NCI-H128 (cell line): Measurements from ENCODE around the gene PPP2R2B.
"Not testable (repeated sequence)": the region's sequence is repeated elsewhere in the genome, so short reads cannot be mapped to it uniquely, and the experiment has no call there.

Experiments
- DNase-seq: peaks from one replicate; lab custom pipeline; 2025; ENCODE audit not compliant: unreplicated experiment; lab: John Stamatoyannopoulos, UW

Gene PPP2R2B

DNA sequence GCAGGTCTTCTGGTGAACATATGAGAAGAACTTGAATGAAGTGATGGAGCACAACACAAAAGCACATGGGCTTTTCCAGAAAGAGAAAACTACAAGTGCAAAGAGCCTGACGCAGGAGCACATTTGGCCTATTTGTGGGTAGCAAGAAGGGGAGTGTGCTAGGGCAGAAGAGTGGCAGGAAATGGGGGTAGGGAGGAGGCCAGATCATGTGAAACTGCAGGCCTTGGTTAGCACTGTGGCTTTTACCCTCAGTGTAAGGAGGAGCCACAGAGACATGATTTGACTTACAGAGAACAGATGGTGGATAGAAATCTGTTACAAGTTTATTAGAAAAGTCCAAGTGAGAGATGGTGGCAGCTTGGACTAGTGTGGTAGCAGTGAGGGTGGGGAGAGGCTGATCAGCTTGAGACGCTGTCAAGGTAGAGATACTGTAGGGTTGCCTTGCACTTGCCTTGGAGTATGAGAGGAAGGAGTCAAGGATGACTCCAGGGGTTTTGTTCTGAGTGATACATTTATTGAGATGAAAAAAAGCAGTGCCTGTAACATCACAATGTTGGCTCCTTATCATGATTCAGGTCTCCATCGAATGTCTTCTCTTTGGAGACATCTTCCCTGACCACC lies 126.7 kb downstream of the PPP2R2B start:
- DNase-seq = no peak

DNA sequence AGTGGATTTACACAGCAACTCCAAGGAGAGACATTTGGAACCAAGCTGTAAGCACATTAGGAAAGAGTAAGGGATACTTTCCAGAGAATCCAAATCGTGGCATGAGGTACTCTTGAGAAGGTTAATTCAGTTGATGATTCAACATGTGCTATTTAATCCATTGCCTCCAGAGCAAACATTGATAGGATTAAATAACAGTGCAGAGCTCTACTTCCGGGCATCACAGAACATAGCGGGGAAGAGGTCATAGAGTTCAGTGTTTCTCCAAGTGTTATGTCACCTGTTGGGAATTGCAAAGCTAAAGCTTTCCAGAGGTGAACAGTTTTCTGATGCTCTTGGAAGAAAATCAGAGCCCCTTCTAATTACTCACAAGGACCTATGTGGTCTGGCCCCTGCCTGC lies 127.5 kb downstream of the PPP2R2B start:
- DNase-seq = no peak

DNA sequence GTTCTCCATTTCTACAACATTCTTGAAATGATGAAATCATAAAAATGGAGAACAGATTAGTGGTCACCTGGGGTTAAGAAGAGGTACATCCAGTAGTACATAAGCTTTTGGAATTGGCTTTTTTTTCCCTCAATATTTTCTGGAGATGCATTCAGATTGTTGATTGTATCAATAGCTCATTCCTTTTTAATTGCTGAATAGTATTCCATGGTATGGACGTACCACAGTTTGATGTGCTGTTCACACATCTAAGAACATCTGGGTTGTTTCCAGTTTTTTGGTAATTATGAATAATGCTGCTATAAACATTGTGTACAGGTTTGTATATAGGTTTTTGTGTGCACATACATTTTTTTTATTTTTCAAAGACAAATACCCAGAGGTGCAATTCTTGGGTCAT lies 130.0 kb downstream of the PPP2R2B start:
- DNase-seq = no peak

DNA sequence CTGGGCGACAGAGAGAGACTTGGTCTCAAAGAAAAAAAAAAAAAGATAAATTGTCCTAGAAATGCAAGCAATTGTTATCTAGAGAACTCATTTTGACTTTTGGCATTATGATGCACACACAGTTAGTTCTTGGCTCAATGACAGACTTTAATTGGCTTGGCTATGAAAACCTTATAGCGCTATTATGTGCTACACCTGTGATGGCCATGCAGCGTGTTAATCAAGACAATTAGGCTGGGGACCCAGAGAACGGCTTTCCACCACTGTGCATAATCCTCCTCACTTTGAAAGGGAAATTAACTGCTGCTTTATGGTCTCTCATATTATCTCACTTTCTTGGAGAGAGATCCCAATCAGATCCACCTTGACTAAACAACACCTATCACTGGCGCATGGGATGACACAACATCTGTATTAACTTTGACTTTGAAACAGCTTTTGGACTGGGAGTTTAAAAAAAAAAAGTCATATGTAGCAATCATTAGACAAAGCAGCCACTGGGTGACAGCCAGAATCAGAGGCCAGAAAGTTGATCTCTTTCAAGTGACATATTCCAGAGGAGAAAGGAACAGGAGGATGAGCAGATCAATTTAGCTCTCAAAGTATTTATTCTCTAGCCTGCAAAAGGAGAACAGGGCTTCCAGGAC lies 132.5 kb downstream of the PPP2R2B start:
- no peak for DNase-seq

DNA sequence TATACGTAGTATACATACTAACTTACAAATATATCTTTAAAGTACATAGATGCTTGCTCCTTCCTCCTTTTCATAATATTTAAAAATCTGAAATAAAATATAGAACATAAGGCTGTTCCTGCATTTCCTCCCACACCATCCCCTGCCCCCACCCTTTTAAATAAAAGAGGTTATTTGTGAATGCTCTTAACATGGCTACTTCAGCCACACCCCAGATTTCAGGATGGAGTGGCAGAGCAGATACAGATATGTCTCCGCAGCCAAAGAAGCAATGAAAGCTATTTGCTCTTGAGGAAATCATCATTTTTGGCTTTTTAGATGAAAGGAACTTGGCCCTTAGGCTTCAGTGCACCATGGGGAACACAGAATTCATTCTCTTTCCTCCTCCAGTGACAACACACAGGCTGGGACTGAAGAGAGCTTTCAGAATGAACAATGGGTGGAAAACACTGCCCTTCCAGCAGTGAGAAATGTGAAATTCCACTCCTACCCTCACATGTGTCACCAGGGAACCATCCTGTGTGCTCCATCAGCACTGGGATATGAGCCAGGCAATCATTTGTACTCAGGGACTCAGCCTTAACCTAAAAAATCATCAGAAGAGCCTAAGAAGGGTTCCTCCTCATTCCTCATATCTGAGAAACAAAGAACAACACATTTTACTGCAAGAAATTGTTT lies 134.3 kb downstream of the PPP2R2B start:
- DNase-seq = no peak

DNA sequence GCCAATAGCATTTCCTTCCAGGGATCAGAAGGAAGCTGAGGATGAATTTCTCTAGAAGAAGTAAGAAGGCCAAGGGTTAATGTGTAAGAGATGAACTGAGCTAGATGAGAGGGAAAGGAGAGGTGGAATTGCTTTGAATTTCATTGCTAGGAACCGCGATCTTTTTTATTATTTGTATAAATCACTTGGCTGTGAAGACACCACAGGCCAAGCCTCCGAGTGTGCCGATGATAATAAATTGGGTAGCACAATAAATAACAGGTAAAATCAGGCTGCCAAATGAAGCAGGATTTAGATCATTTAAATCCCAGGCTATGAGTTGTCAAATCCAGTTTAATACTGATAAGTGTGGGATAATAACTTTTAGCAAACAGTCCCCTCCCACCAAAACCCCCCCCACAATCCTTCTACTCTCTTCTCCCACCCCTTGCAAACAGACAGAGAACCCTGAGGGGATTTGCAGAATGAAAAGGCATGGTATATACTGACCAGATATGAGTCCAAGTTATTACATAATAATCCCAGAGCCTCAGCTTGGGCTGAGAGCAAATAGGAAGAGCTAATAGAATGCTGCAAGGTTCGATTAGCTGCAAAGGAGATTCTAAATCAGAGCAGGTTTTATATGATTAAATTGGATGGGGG lies 143.5 kb downstream of the PPP2R2B start:
- no peak for DNase-seq

DNA sequence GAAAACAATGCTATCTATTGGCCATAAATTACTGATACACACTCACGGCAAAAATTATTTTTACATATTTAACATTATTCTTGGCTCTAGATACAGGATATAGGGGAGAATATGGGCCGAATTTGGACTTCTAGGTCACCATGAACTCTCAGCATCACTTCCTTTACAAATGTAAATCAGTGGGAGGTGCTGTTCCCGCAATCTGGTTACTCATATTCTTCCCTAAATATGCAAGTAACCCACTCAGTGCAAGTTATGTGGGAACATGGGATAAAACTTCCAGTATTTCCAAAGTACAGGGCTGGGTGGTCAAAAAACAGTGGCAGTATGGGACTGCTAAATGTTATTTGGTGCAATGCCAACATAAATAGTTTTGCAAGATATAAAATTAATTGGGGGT lies 145.6 kb downstream of the PPP2R2B start:
- no peak for DNase-seq

DNA sequence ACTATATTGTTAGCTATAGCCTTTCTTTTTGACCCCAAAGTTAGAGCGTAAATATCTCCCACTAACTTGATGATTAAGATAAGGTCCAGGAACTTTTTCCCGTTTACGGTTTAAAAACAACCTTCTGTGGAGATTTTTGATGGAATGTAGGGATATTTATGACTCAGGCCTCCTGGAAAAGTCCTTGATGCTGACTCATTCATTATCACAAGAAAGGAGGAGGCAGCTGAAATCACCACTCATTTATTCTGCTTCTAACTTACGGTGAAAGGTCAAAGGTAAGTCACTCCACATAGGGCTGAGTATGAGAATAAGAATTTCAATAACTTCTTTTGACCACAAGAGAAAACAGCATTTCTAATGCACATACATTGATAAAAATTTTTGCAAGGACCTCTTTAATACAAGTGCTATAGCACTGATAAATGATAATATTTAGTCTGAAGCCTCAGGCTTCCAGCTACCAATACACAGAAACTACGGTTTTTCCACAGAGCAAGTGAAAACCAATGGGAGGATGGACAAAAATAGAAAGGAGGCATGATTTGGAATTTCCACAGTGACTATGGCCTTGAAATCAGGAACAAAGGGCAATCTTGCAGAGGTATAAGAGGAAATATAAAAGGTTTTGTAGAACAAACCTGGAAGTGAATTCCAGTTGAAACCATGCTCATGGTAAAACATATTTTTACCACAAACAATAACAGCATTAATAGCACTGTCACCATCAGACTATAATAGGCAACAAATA lies 146.5 kb downstream of the PPP2R2B start:
- DNase-seq = no peak

DNA sequence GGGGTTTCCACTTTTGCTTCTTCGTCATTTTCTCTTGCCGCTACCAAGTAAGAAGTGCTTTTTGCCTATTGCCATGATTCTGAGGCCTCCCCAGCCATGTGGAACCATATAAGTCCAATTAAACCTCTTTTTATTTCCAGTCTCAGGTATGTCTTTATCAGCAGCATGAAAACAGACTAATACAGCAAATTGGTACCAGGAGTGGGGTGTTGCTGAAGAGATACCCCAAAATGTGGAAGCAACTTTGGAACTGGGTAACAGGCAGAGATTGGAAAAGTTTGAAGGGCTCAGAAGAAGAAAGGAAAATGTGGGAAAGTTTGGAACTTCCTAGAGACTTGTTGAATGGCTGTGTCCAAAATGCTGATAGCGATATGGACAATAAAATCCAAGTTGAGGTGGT lies 149.8 kb downstream of the PPP2R2B start:
- not testable (repeated sequence) for DNase-seq

DNA sequence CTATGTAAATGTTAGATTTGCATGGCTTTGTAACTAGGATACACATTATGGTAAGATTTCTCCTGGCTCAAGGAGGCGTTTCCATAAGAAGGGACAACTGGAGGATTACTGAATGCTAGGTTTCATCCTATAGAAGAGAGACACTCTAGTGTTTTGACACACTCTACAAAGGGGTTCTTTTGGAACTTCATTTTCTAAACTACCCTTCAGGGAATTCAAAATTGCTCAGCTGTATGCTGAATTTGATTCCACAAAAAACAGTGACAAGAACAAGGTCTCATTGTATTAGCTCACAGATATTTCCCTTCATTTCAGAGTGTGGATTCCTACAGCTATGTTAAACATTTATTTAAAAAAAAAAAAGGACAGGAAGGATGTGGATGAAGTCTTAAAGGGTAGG lies 151.7 kb downstream of the PPP2R2B start:
- no peak for DNase-seq

DNA sequence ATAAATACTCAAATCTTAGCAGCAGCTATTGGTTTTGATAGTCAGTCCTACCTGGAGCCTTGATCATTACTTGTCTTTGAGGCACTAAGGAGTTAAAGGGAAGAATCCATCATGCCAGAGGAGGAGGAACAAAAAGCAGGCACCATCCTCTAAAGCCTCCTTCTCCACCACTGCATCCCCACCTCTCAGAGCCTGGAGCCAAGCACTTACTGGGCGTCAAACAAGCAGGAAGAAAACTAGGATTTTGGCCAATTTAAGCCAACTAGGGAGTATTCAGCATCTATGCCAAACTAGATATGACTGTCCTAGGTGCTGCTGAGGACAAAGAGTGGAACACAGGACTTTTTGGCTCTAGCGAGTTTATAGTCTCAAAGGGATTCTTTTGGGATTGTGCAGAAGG lies 152.5 kb downstream of the PPP2R2B start:
- no peak for DNase-seq

DNA sequence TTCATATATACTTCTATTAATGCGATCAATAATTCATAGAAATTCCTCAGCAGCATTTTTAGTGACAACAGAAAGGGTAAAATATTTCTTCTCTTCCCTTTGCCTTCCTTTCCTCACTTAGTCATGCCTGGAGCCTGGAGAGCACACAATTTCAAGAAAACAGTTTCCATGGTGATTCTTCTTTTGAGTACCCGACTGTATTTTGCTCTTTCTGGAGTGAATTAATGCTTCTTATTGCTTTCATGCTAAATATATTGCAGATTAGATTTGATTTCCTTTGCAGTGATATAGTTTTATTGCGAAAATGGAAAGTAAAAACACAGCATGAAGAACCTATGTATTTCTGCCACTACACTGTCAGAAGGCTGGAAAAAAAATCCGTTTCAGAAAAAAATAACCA lies 153.5 kb downstream of the PPP2R2B start:
- DNase-seq = no peak

DNA sequence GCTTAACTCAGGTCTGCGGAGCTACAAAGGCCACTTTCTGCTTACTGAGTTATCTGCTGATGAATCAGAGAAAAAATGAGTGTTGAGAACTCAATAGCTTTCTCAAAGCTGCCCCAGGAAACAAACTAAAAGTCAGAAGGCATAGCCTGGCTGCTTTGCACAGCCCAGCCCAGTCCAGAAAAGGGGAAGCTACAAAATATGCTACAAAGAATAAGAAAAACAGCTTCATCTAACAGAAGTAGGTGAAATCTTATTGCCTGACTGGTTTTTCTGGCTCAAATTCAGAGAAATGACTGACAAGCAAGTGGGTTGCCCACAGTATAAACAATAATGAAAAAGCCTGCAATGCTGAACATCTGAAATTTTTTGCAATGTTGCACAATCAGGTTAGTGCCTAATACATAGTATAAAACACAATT lies 156.2 kb downstream of the PPP2R2B start:
- DNase-seq = no peak

DNA sequence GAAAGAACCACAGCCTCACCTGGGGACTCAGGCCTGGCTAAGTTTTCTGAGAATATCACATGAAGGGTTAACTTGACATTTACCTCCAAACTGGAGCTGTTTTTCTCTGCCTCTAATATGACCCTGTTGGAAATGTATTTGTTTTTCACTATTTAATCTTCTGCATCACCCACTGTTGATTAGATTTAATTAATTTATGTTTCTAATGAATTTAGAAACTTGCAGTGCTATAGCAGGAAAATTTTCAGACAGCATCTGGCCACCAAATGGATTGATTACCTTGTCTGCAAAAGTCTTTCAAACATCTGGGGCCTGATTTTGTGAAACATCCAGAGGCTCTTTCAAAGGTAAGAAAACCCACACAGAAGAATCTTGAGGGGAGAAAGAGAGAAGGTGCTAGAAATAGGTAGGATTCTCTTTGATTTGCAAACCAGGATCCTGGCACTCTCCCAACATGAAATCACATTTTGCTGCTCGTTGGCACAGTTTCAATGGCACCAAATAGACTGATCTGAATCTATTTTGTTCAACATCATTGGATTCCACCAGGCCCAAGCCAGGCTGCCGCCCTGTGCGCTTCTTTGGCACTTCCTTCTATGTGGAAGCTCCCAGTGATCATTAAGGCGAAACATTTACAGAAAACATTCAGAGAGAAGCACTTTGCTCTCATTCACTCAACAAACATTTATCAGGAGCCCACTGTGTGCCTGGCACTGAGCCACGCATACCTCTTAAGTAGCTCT lies 157.3 kb downstream of the PPP2R2B start:
- DNase-seq = no peak

DNA sequence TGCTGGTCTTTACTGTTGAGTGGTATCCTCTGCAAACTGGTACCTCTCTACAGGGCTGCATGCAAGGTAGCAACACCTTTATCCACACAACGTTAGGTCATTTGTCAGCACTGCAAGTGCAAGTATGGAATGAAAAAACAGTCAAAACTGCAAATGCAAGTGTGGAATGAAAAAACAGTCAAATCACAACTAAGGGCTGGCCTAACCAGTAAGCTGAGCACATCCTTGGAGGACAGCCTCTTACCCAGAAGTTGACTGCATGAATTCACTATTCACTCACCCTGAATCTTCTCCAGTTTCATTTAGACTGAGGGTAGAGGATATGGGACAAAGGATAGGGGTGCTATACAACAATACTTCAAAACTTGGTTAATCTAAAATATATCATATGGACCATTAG lies 158.4 kb downstream of the PPP2R2B start:
- DNase-seq = no peak

DNA sequence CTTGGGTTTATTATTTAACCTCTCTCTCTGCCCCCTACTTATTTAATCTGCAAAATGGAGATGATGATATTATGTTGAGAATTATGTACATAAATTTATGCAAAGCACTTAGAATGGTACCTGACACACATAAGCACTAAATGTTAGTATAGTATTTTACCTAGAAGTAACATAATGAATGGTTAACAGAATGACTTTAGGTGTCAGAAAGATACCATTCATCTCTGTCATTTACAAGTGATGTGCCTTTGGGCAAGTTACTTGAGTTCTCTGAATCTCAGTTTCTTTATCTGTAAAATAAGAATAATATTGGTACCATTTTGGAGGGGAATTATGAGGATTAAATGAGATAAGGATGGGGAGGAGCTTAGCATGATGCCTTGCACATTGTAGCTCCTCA lies 159.4 kb downstream of the PPP2R2B start:
- no peak for DNase-seq

DNA sequence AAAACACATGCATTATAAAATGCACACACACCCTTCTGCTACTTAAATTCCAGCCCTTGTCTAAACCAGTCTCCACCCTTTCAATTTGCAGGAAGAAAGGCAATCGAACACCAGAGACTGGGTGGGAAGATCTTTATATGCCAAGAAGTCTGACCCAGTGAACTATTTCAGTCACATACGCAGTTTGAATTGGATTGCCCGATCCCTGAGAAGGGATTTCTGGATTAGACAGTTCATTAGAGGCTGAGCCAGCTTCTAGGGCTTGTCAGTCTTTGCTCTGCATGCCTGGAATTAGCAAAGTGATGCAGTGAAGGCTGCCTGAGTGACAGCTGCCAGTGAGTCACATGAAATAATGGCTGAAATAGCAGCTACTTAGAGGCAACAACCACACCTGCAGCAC lies 159.9 kb downstream of the PPP2R2B start:
- DNase-seq = no peak

DNA sequence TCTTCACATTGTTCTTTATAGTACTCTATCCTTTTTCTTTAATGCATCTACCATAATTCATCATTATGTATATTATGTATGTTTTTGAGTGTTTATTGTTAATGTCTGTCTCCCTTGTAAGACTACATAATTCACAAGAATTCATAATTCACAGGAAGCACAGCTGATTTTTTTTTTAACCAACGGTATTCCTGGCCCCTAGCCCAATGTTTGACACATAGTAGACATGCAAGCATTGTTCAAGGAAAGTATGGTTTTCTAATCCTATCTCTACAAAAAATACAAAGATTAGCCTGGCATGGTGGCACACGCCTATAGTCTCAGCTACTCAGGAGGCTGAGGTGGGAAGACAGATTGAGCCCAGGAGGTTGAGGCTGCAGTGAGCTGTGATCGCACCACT lies 160.6 kb downstream of the PPP2R2B start:
- no peak for DNase-seq

DNA sequence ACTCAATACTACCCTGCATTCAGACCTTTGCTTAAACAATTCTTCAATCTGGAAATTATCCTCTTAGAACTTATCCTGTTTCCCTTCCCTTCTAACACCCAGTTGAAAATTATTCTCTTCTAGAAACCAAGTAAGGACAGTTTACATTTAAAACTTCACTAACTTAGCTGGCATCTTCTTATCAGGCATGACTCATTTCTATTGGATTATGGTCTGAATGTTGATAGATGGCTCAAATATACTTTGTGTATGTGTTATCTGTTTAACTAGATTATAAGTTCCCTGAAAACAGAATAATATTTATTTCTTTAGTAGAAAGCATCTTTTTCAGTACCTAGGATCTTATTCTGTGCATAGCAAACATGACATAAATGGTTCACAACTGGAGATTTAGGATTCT lies 161.9 kb downstream of the PPP2R2B start:
- no peak for DNase-seq

DNA sequence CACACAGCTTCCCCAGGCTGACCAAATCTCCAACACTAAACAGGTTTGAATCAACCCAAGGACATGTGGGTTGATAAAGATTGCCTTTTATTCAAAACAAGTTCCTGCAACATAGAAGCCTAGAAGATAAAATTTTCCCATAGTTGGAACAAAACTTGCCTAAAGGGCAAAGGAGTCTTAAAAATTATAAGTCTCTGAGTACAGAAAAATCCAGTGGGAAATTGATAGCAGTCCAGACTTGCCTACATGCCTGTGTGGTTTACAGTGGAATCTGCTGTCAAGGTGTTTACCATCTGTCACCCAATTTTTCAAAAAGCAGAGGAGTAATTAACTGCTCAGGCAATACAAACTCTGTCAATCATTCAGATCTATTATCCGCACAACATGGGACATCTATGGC lies 168.2 kb downstream of the PPP2R2B start:
- no peak for DNase-seq

DNA sequence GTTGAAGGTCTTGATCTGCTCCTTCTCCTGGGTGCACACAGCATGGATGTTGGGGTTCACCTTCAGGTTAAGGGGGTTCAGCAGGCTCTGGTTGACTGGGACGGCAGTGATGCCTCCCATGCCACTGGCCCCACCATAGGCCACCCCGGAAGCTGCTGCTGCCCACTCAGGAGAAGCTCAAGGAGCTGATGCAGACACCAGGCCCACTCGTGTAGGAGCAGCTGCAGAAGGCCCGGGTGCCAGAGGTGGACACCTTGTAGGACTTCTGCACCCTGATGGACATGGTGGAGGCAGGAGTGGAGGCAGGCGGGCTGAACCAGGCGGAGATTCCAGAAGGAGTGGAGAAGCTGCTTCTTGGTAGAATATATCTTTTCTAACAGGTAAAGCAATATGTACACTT lies 171.2 kb downstream of the PPP2R2B start:
- no peak for DNase-seq
